Activated T-cell treated with anti-CD3 and anti-CD28 coated beads for 4 hours (primary cell): Measurements from ENCODE around the gene PCYT1B.
"Not testable (repeated sequence)": the region's sequence is repeated elsewhere in the genome, so short reads cannot be mapped to it uniquely, and the experiment has no call there.

Experiments used
- DNase-seq: peaks from one replicate; pipeline ENCODE4 v3.0.0-alpha.2; 2020

The PCYT1B gene

GRCh38 chrX:24643116-24643515 lies 4.0 kb downstream of the PCYT1B start:
- DNase-seq: no peak

- no peak for DNase-seq
Measured at GRCh38 chrX:24629701-24630100, 17.4 kb downstream of the PCYT1B start.

DNA sequence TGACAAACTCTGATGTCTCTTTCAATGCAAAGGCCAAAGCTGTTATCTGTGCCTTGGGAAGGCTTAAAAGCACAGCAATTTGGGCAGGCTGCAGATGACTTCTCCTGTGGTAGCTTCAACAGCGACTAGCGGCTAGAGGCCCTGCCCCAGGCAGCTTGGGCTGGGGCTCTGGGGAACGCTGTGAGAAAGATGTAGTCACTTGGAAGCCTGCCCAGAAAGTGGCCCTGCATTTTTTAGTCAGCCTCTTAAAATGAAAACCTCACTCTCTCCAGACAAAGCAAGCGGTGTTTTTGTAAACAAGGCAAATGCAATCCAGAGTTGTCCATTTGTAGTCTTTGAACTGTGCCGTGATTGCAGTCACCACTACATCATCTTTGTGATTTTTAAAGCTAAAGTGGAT lies 27.5 kb downstream of the PCYT1B start:
- no peak for DNase-seq

DNA sequence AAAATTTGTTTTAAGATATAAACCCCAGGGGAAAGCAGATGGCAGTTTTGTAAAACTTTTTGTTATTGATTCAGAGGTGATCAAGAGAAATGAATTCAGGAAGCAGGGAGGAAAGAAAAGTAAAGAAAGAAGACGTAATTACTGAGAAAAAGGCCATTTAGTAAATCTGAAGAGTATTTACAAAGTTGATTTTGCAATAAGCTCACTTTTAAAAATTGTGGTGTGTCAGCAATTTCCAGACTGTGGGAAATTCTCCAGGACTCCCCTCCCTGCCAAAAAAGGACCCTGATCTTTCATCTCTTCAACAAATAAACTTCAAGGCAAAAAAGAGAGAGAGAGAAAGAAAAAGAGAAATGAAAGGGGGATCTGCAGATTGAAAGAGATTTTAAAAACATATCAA lies 36.6 kb downstream of the PCYT1B start:
- no peak for DNase-seq

DNA sequence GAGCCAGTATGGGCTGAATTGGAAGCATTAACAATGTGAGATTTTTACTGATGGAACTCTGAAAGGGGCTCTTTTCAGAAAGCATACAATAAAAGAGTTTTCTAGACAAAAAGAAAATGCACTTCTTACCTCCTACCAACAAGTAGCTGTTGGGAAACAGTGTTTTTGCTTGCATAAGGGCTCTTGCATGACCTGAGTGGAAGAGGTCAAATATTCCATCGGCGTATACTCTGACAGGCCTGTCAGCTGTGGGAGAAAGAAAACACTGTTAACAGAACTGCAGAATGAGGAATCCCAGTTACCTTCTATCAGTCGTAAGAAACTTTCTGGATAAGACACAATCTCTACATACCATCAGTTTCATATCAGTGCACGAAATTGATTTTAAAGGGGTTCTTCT lies 39.5 kb downstream of the PCYT1B start:
- no peak for DNase-seq

DNA sequence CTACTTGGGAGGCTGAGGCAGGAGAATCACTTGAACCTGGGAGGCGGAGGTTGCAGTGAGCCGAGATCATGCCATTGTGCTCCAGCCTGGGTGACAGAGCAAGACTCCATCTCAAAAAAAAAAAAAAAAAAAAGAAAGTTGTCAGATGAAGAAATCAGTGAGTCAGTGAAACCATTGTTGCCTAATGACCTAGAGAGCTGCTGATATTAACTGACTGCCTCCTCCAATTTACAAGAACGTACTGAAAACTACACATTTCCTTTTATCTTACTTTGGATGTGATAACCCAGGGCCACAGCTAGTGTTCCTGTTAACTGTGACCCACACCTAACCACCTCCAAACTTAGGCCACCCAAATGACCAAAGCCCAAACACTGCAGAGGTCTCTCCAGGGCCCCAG lies 41.2 kb downstream of the PCYT1B start:
- DNase-seq: not testable (repeated sequence)

GRCh38 chrX:24603191-24603590 lies 44.0 kb downstream of the PCYT1B start:
- DNase-seq: no peak

GRCh38 chrX:24601858-24602257 lies 45.3 kb downstream of the PCYT1B start:
- DNase-seq: no peak

DNA sequence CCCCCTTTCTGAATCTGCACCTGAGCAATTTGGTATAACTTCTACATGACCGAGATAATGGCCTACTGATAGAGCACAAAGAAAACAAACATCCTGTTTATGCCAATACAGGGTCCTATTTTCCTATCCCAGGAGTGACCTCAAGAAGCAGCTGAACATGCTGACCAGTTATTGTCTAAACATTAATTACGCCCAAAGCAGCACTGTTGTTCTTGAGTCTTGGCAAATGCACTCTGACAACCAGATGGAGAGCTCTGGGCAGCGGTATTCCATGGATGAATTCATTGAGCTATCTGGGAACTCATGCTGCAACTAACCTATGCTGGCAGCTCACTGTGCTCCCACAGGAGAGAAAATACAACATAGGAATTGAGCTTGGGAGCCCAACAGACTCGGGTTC lies 52.6 kb downstream of the PCYT1B start:
- DNase-seq: no peak

DNA sequence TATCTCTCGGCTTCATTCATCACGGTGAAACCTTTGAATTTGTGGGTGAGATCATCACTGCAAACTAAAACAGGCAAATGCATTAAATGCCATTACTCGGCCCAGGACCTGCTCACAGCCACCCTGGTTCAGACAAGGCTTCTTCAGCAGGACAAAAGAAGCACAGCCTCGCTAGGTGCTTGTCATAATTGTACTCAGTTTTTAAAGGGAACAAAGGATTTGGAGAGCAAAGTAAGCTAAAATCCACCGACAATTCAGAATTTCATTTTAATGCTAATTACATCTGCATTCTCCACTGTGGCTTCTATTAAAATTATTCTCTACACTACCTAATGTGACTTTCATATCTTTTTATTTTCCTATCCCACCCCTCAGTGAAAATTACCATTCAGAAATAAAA lies 57.0 kb downstream of the PCYT1B start:
- no peak for DNase-seq

DNA sequence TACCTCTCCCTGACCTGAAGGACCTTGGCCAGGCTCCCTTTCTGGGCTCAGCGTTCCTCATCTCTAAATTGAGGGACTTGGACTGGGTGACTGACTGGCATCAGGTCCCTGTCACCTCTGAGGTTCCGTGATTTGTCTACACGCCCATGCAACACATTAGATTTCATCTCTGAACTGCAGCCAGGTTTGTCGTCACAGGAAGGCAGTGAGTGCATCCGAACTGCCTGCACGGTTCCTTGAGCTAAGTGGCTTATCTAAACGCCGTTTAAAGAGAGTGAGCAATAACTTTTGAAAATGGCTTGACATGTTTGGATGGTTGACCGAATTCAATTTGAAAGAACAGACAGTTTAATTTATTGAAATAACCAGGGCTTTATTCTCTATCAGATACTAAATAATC lies 70.1 kb downstream of the PCYT1B start:
- DNase-seq: no peak

DNA sequence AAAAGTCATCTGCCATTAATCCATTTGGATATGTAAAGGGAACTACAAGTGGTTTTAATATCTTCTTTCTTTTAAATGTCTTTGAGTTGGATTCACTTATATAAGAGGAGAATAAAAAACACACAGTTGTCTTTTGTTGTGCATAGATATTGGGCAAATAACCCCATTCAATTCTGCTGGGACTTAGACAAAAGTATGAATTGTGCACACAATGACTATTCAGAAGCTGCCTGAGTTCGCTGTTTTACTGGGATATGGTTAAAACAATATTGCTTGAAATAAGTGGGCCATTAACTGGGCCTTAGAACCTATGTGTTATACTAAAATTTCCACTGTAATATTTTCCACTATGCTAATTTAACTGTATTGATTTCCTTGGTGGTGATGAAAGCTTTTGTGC lies 71.7 kb downstream of the PCYT1B start:
- no peak for DNase-seq

DNA sequence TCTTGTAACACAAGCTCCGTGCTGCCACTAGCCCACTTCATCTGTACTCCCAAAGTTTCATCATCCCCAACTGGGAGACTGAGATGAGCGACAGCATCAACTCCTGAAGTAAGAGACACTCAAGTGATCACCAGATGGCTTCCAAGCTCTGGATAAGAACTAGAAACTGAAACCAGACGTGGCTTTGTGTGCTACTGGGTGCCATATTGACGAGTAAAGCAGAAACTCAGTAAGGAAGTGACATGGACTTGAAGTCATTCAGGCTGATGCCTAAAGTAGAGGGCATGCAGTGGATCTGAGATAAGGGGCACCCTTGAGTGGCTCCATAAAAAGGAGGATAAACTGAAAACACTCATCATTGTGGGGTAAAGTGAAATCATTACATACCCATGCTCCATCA lies 72.4 kb downstream of the PCYT1B start:
- no peak for DNase-seq

- DNase-seq: no peak
Measured at GRCh38 chrX:24567169-24567568, 80.0 kb downstream of the PCYT1B start.

DNA sequence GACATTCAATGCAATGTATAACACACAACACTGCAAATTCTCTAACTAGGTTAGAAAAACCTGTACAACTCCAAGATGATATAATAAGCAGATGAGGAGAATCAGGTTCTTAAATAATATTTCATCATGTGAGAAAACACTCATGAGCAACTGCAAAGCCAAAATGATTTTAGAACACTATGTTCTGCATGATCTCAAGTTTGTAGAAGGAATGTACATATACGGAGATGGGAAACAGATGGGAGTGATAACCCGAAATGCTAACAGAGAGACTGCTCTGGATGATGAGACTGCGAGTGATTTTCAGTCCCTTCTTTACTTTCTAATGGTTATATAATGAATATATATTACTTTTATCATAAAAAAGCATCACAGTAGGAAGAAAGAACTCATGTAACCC lies 80.9 kb downstream of the PCYT1B start:
- DNase-seq: no peak

GRCh38 chrX:24563291-24564010 lies 83.7 kb downstream of the PCYT1B start:
- DNase-seq: no peak

- no peak for DNase-seq
Measured at GRCh38 chrX:24561121-24561520, 86.0 kb downstream of the PCYT1B start.

GRCh38 chrX:24553011-24553410 lies 94.1 kb downstream of the PCYT1B start:
- no peak for DNase-seq

GRCh38 chrX:24550166-24550565 lies 97.0 kb downstream of the PCYT1B start:
- no peak for DNase-seq

DNA sequence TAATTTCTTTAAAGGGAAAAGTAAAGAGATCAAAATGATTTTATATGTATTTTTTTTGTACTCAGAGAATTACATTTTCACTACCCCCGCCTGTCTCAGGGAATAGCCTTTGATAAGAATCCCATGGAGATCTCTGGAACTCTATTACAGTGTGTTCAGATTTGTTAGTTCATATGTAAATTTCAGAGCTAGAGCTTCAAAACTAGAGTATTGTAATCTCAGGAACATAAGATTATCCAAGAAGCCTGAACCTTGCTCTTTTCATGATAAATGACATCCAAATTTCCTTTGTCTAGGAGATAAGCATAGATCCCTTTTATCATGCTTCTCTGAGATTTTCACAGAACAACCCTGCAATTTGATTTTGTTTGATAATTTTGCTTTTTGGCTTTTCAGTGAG lies 99.2 kb downstream of the PCYT1B start:
- DNase-seq: no peak

DNA sequence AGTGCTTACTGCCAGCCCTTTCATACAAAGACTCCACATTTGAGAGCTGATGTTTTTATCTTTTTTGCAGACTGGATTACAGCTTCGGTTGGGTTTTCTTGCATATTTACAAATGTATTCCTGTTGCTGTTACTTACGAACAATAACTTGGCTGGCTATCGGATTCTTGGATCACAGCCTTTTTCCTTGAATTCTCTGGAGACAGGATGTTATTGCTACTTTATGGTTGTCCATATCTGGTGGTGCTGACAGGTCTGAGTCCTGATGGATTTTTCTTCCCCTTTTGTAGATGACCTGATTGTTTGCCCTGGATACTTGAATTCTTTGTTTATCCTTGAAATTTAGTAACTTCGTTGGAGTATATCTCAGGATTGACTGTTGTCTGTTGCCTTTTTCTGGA lies 104.4 kb downstream of the PCYT1B start:
- no peak for DNase-seq

GRCh38 chrX:24536551-24536950 lies 110.6 kb downstream of the PCYT1B start:
- DNase-seq: no peak

- no peak for DNase-seq
Measured at GRCh38 chrX:24528605-24529004, 118.5 kb downstream of the PCYT1B start.

GRCh38 chrX:24526616-24527015 lies 120.5 kb downstream of the PCYT1B start:
- no peak for DNase-seq

DNA sequence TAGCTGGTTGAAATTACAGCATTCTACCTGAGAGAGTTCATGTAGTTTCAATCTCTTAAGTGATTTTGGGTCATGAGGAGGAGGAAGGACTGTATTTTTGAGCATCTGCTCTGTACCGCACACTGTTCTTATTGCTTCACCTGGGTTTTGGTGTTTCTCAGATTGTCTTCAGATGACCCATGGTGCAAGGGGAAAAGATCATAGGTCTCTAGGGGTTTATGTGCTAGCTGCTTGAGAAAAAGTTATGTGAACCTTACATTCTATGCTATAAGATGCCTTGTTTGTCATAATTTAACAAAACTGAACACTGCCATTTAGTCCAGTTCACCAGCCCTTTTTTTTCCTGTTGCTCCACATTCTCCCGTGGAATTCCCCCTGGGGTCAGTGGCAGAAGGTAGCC lies 121.7 kb downstream of the PCYT1B start:
- no peak for DNase-seq

GRCh38 chrX:24520472-24520871 lies 126.7 kb downstream of the PCYT1B start:
- DNase-seq: no peak
